NCI-H82 treated with DMSO at 0.1 percent for 48 hours (cell line): ENCODE results near the gene FAM170B.

Experiments used
- DNase-seq: peaks from one replicate; lab custom pipeline; 2025; ENCODE audit not compliant: unreplicated experiment; lab: John Stamatoyannopoulos, UW

The FAM170B gene

GRCh38 chr10:49107111-49107886 lies 26.5 kb downstream of the FAM170B start:
- no peak for DNase-seq

- DNase-seq, result no peak
Observed at GRCh38 chr10:49106451-49106850, 27.4 kb downstream of the FAM170B start.

GRCh38 chr10:49105076-49105475 lies 28.7 kb downstream of the FAM170B start:
- no peak for DNase-seq

GRCh38 chr10:49104323-49104722 lies 29.5 kb downstream of the FAM170B start:
- no peak for DNase-seq

GRCh38 chr10:49103761-49104160 lies 30.1 kb downstream of the FAM170B start:
- DNase-seq, result no peak

GRCh38 chr10:49099046-49099445 lies 34.8 kb downstream of the FAM170B start:
- no peak for DNase-seq

GRCh38 chr10:49096890-49097445 lies 36.9 kb downstream of the FAM170B start:
- DNase-seq, result no peak

GRCh38 chr10:49094646-49095045 lies 39.2 kb downstream of the FAM170B start:
- DNase-seq, result no peak

GRCh38 chr10:49093922-49094321 lies 39.9 kb downstream of the FAM170B start:
- no peak for DNase-seq

GRCh38 chr10:49092477-49092876 lies 41.3 kb downstream of the FAM170B start:
- DNase-seq, result no peak

GRCh38 chr10:49091450-49092210 lies 42.2 kb downstream of the FAM170B start:
- DNase-seq, result no peak

- DNase-seq, result no peak
Observed at GRCh38 chr10:49090696-49091380, 43.0 kb downstream of the FAM170B start.

- no peak for DNase-seq
Observed at GRCh38 chr10:49090189-49090575, 43.6 kb downstream of the FAM170B start.

- no peak for DNase-seq
Observed at GRCh38 chr10:49089557-49090188, 44.1 kb downstream of the FAM170B start.

- no peak for DNase-seq
Observed at GRCh38 chr10:49089152-49089551, 44.7 kb downstream of the FAM170B start.

GRCh38 chr10:49086889-49087288 lies 46.9 kb downstream of the FAM170B start:
- DNase-seq, result no peak

- no peak for DNase-seq
Observed at GRCh38 chr10:49083261-49083660, 50.6 kb downstream of the FAM170B start.

- no peak for DNase-seq
Observed at GRCh38 chr10:49082766-49083165, 51.1 kb downstream of the FAM170B start.

- DNase-seq, result no peak
Observed at GRCh38 chr10:49081547-49082275, 52.1 kb downstream of the FAM170B start.
